GM04504 (cell line): ENCODE data around the gene MYO5C.

Experiments
- DNase-seq: peaks from one replicate; pipeline ENCODE4 v3.0.0-alpha.2; 2012; ENCODE audit warnings: low read depth

Gene MYO5C, protein sequence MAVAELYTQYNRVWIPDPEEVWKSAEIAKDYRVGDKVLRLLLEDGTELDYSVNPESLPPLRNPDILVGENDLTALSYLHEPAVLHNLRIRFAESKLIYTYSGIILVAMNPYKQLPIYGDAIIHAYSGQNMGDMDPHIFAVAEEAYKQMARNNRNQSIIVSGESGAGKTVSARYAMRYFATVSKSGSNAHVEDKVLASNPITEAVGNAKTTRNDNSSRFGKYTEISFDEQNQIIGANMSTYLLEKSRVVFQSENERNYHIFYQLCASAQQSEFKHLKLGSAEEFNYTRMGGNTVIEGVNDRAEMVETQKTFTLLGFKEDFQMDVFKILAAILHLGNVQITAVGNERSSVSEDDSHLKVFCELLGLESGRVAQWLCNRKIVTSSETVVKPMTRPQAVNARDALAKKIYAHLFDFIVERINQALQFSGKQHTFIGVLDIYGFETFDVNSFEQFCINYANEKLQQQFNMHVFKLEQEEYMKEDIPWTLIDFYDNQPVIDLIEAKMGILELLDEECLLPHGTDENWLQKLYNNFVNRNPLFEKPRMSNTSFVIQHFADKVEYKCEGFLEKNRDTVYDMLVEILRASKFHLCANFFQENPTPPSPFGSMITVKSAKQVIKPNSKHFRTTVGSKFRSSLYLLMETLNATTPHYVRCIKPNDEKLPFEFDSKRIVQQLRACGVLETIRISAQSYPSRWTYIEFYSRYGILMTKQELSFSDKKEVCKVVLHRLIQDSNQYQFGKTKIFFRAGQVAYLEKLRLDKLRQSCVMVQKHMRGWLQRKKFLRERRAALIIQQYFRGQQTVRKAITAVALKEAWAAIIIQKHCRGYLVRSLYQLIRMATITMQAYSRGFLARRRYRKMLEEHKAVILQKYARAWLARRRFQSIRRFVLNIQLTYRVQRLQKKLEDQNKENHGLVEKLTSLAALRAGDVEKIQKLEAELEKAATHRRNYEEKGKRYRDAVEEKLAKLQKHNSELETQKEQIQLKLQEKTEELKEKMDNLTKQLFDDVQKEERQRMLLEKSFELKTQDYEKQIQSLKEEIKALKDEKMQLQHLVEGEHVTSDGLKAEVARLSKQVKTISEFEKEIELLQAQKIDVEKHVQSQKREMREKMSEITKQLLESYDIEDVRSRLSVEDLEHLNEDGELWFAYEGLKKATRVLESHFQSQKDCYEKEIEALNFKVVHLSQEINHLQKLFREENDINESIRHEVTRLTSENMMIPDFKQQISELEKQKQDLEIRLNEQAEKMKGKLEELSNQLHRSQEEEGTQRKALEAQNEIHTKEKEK (N-terminal part only)

DNA sequence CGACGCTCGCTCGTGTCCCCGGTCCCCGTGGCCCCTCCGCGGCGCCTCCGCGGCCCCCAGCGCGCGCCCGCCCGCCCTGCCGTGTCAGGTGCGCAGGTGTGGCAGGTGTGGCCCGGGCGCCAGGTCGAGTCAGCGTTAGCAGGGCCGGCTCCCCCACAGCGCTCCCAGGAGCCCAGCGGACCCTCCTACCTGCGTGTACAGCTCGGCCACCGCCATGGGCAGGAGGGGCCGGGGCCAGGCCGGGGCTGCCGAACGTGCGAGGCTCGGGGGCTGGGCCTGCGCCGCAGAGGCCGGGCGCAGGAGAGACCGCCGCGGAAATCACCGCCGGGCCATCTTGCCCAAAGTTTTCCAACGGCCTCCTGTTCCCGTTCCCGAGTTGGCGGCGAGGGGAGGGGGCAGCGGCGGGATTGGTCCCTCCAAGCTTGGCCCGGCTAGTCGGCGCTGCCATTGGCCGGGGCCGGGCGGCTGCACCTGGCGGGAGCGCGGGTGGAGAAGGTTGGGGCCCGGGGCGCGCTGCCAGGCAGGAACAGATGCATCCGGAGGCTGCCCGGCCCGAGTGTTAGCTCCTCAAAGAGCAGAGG, at the start of gene MYO5C:
Gene MYO5C (minus strand): TSS at position 384 of the 581 bp plus-strand sequence. CDS start 168 bp downstream, at position 216.
- no peak for DNase-seq

DNA sequence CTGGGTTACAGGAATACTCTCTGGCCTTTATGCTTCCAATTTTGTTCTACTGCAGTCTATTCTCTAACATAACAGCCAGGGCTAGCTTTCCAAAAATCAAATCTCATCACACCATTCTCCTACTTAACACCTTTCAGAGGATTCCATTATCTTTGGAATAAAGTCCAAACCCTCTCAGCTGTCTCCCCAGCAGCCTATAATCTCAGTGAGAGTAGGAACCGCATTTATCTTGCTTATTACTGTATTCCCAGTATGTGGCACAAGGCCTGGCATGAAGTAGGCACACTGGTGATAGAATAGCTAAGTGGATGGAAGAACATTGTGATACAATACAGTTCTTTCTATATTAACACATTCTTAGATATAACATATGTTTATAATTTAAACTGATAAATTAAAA, 49.0 kb upstream of the MYO5C start:
- DNase-seq, result no peak

DNA sequence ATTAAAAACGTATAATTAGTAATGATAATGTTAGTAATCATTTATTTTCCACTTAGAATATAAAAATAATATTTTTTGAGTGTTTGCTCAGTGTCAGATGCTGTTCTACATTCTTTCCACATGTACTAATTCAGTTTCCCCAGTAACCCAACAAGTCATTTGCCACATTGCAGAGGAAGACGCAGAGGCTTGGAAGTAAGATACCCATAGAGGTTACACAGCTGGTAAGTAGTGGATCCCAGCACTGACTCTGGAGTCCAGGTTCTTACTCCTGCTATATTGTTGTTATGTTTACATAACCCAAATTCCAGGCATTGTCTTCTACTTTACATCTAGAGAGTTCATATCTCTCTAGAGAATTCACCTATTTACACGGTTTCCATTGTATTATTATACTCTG, 48.2 kb upstream of the MYO5C start:
- no peak for DNase-seq

DNA sequence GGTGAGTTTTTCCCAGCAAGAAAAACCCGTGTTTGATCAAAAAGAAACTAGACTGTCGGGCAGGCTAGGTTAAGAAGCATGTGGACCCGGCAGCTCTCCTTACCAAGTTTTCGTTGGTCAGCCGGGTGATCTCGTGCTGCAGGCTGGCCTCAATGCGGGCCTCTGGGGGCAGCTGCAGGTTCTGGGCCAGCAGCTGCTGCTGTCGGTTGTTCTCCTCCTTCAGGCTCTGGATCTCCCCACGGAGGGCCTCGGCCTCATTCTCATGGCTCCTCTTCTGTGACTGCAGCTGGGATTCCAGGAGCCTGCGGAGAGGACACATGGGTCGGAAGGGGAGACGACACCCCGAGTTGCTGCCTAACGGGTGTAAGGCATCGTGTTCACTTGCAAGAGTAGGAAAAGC, 44.5 kb upstream of the MYO5C start:
- DNase-seq, result no peak

DNA sequence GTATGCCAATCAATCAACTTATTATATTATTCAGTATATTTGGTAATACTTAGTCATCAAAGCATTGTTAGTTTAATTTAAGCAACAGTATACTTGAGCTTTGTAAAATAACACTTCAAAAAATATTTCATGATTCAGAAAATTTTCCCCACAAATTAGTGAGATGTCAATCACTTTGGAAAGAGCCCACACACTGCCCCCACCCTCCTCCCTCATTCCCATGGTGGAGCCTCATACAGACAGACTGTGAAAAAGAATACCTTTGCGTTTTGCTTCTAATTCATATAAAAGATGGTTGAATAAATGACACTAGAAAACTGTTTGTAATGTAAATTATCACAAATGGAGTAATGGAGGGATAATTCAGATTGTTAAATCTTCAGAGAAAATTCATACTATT, 43.3 kb upstream of the MYO5C start:
- no peak for DNase-seq

DNA sequence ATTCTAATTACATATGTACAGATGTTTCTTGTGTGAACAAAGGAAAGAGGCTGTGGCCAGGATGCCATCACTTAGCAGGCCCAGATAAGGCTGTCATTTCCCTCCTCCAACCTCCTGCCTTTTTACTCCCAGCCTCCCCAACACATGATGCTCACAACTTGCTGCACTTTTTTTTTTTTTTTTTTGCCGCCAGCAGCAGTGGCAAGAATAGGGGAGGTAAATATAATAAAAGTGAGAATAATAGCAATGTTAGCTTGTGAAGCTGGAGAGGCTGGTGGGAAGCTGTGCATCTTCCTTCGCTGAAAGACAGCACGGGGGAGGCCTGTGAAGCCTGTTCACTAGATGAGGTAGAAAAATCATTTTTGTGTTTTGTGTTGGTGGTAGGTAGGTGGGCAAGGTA, 42.5 kb upstream of the MYO5C start:
- DNase-seq, result no peak

DNA sequence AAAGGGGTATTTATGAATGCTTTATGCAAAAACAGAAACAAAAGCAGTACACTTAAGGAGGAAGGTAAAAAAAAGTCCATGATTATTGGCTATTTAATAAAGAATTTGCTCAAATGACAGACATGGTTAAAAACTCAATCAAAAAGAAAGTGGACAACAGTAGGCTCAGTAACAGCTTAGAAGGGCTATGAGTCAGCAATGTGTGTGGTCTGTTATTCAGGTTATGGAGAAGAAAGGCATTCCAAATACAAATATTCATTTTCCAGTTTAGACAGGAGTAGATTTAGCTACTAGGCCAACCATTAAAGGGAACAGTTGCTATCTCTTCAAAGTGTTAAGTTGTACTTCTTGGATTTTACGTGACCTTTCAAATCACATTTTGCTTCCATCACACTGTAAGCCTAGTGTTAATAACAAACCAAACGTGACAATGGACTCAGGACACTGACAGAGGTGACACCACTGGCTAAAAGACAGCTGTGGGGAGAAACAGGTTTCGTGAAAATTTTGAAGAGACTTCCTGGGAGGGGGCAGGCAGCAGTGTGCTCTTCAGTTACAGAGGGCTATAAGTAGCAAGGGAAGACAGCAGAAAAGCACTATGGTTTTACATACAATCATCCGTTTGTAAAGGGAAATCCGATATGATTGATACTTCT, 41.7 kb upstream of the MYO5C start:
- DNase-seq, result no peak

DNA sequence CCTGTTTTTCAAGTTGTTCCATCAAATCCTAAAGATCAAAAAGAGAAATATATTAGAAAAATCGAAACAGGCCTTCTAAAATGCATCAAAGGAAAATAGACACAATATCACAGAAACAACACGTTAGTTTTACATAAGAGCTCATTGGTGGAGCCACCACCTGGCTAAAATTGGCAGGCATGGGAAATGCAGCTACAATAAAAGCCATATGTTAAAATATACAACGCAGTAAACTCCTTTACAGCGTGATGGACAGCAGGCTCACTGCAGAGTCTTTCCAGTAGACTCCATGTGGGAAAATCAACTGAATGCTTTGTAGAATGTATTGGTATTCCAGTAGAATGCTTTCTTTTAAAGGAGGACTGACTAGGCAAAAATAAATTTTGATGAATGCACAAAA, 40.9 kb upstream of the MYO5C start:
- no peak for DNase-seq

DNA sequence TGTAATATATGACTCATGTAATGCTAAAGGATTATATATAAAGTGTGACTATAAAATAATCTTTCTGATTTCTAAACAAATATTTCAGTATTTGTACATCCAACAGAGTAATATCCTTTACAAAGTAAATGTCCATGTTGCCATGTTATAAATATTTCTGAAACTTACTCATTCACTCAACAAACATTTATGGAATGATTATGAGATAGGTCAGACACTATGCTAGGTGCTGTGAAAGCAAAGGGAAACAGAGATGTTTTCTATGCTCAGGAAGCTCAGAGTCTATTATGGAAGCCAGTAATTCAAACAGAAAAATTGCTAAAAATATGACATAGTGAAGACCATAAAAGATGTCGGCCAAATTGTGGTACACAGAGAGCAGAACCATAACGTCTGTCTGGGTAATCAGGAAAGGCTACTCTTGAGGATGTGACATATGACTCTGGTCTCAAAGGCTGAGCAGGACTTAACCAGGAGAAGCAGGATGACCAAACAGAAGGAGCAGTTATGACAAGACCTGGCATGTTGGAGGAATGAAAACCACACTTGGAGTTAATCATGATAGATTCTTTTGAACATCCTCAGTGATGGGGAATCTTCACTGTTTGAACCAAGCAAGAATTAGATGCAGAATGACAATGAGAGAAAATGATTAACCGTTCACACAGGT, 39.0 kb upstream of the MYO5C start:
- no peak for DNase-seq

DNA sequence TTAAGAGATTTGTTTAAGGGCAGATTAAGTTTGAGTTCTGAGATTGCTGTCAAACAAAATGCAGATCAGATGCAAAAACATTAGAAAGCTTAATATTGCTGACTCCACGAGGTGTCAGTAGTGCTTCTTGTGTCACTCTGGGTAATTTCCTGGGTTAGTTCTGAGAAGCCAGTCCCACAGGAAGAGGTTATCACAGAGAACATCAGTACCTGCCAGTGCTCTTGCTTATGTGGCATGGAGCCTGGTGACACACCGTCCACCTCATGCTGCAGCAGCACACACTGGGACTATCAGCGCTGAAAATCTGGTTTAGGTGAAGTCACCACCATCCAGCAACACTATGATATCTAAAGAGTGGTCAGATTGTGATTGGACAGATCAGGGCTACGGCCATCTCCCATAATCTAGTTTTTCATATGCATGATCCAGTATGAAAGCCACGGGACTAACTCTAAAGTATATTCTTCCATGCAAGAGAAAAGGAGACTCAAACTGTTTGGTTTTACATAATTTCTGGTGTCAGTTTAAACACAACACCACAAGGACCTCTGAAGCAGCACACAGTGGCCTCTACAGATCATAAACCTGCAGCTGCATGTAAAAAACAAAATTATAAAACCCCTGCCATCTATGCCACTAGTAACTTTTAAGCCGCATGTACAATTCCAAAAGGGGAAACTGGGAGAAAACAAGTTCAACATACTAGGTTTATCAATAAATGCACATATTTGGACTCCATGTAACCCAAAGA, 36.1 kb upstream of the MYO5C start:
- no peak for DNase-seq

DNA sequence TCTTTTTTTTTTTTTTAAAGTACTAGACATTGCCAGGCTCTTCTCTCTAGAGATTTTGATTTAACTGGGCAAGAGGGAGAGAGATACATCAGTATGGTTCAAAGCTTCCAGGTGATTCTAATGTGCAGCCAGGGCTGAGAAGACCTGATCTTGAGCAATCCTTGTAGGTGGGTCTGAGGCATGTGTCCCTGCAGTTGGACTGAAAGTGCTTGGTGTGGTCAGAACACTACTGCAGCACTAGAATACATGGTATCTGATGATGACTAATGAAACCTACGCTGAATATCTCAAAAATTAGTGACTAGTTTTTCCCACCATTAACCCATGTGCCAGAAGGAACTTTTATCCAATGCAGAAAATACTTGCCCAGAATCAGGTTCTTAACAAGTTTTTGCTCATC, 34.4 kb upstream of the MYO5C start:
- DNase-seq, result no peak

DNA sequence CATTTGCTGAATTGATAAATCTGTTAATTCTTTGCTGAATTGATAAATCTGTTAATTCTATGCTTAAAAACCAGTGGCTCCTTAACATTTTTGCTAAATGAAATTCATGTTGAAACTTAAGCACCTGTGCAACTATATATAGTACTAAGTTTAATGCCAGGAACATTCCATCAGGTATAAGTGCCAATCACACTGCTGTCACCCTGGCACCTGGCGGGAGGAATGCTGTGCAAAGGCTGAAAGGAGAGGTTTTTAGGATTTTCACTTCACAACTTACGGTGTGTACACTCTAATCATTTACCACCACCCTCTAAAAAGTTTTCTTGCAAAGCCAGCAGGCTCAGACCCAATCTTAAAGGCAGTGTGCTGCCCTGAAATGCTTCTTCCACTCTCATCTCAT, 33.5 kb upstream of the MYO5C start:
- no peak for DNase-seq

DNA sequence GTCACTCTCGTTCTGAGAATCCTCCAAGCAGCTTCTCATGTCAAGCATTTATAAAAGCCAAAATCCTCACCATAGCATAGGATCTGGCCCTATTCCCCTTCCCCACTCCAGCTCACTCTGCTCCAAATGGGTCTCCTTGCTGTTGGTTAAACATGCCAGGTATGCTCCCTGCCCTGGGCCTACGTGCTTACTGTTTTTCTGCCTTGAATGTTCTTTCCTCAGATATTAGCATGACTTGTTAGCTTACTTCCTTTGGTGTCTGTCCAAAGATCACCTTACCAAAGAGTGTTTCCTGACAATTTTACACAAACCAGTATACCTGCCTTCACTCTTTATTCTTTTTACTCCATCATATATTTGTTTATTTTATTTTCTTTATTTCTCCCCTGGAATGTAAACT, 33.1 kb upstream of the MYO5C start:
- no peak for DNase-seq

DNA sequence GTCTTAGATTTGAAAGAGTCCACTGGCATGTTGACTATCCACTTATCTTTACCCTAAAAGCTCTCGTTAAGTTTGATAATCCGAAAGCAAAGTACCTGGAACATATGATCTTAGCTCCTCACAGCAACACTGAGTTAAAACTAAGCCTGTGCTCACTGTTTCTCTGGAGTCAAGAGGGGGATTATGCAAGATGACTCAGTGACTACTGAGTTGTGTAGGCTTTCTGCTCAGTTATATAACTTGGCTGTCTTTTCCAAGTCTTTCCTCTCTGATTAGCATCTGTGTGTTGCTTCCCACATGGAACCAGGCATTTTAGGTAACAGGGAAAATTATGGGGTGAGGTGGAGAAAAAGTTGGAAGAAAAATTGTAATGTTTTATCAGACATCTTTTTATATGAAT, 31.2 kb upstream of the MYO5C start:
- no peak for DNase-seq

DNA sequence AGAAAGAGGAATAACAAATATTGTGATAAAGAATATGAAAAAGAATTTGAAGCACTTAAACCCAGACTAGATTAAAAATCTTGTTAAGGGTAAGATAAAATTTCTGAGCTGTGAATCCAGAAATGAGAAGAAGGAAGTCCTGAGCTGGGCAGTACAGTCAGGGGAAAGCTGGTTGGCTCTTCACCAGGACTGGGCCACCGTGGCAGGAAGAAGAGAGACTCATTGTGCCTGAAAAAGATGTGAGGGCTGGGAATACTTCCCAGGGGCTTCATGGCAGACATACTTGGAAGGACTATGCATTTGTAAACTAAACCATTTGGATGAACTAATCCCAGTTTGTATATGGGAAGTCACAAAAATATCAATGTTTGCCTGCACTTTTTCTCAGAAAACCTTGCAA, 28.5 kb upstream of the MYO5C start:
- DNase-seq, result no peak

DNA sequence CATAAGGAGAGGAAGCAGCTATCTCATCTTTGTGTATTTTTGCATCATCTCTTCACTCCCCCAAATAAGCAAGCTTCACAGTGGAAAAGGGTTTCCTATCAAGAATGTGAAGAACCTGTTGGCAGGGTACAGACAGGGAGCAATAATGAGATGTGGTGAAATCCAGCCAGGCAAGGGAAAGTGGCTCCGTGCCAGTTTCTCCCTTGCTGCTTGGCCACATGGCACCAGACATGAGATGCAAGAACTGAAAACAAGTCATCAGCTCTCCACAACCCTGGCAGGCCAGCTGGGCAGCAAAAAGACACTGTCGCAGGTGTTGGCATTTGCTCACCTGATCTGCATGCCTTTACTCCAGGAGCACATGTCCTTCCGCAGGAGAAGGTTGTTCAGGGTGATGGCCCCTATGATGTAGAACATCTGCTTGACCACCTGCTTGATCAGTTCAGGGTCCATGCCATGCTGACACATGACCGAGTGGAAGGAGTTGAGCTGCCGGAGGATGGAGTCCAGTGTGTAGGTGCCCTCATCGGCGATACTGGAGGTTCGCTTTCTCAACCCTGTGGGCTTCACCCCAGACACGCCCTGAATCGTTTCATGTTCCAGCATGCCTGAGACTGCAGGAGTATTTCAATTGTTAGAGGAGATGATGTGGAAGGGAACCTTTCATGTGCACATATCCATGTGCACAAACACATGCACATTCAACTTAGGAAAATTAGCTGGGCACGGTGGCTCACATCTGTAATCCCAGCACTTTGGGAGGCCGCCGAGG, 23.3 kb upstream of the MYO5C start:
- DNase-seq, result no peak

DNA sequence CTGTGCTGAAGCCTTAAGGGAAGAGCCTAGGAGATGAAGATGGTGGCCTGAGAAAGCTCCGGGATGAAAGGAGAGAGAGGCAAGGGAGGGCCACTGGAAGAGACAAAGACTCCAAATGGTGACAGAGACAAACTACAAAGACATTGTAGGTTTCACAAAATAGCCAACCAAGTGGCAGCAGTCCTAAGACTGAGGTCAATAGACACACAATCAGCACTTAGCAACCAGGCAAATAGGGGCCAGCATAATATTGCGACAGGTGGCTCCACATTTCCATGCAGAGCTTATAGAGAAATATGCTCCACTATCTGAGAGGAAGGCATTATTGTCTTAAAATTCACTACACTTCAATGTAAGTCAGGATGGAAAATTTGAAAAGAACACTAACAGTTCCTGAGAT, 22.1 kb upstream of the MYO5C start:
- no peak for DNase-seq

DNA sequence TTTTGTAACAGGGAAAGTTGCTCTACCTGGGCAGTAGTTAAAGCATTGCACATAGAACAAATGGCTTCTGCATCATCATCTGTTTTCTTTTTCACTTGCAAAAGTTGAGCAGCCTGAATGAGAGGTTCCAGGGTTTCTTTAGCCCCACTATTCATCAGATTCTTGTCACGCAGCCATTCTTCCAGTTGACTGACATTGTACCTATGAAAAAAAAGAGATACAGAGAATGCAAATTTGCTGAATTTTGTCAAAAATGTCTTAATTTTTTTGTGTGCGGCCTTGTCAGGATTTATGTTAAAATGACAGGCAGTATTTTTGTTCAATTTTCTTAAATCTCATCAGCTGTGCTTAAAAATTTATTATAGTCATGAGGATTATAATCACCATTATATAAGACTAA, 21.4 kb upstream of the MYO5C start:
- no peak for DNase-seq

DNA sequence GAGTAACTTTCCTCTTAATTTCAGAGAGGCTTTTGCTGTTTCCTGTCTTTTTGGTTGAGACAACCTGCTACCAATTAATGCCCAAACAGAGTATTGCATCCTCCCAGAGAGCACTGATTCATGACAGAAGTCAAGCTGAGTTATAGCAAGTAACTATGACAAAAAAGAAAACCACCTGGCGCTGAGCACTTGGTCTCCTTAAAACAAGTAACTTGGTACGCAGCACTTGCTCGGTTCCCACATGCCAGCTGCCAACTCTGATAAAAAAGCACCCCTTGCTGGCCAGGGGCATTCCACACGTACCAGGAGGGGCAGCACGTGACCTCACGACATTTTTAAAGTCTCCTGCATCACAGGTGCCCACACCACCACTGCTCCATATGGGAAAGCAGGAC, 13.5 kb upstream of the MYO5C start:
- DNase-seq, result no peak
